ENCODE data around the gene ZNF385C.

The ZNF385C gene

GRCh38 chr17:42117397-42118125 is 19.3 kb upstream of the ZNF385C start:
- no peaks in the 10 kb centered on the region for H3K27me3 ChIP-seq (replicated peaks)
- DNase-seq, result no peak
- H3K36me3 ChIP-seq (replicated peaks), result peaks cover 6% of the 10 kb centered on the region
- no peak overlapping the region for H3K4me3 ChIP-seq (ENCODE audit: low read depth, low read length)
- in situ Hi-C loops (cut with HindIII; ENCODE audit: low pct_ligation_motif_present, low sequenced_read_pairs), result loop anchor here (25.0 kb wide), 1 partner anchor 155 kb away; the partner anchor contains the start of gene CNP
- H3K27ac ChIP-seq, result no peak overlapping the region
- TF ChIP-seq, protein P1, sequence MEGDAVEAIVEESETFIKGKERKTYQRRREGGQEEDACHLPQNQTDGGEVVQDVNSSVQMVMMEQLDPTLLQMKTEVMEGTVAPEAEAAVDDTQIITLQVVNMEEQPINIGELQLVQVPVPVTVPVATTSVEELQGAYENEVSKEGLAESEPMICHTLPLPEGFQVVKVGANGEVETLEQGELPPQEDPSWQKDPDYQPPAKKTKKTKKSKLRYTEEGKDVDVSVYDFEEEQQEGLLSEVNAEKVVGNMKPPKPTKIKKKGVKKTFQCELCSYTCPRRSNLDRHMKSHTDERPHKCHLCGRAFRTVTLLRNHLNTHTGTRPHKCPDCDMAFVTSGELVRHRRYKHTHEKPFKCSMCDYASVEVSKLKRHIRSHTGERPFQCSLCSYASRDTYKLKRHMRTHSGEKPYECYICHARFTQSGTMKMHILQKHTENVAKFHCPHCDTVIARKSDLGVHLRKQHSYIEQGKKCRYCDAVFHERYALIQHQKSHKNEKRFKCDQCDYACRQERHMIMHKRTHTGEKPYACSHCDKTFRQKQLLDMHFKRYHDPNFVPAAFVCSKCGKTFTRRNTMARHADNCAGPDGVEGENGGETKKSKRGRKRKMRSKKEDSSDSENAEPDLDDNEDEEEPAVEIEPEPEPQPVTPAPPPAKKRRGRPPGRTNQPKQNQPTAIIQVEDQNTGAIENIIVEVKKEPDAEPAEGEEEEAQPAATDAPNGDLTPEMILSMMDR (IDR thresholded peaks at IDR 0.05; ENCODE audit: low read depth, low read length, missing control alignments), result no peak

GRCh38 chr17:42116705-42117396 is 18.6 kb upstream of the ZNF385C start:
- in situ Hi-C loops (cut with HindIII; ENCODE audit: low pct_ligation_motif_present, low sequenced_read_pairs), result loop anchor here (25.0 kb wide), 1 partner anchor 155 kb away; the partner anchor contains the start of gene CNP
- DNase-seq, result peak; percentile 81

DNA sequence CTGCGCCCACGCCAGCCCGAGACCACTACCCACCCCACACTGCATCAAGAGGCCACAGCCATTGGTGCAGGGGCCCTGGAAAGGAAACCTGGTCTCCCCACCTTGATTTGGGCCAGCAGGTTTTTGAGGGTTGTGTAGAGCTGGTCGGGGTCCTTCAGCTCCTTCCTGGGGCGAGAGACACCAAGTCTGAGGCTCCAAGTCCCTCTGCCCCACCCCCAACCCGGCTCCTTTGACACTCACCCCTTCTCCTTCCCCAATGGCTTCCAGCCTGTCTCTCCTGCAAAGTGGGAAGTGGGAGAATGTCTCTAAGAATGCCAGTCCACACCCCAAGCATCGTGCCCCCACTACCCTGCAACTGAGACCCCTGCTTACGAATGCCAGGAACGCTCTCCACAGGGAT is 15.8 kb upstream of the ZNF385C start:
- Histone ChIP-seq H3K27ac (no peak overlapping the region), H3K27me3 (replicated peaks) (no peaks in the 10 kb centered on the region), H3K4me3 (ENCODE audit: low read depth, low read length) (no peak overlapping the region), H3K36me3 (replicated peaks) (peaks cover 6% of the 10 kb centered on the region)
- in situ Hi-C loops (cut with HindIII; ENCODE audit: low pct_ligation_motif_present, low sequenced_read_pairs), result loop anchor here (25.0 kb wide), 1 partner anchor 152 kb away; the partner anchor contains the start of gene CNP
- TF ChIP-seq, protein P1 (IDR thresholded peaks at IDR 0.05; ENCODE audit: low read depth, low read length, missing control alignments), result no peak
- no peak for DNase-seq

More at GRCh38 chr17:42116705-42117396, 18.6 kb upstream of the ZNF385C start:
- Histone ChIP-seq H3K36me3 (replicated peaks) (peaks cover 6% of the 10 kb centered on the region), H3K27ac (no peak overlapping the region), H3K4me3 (ENCODE audit: low read depth, low read length) (no peak overlapping the region), H3K27me3 (replicated peaks) (no peaks in the 10 kb centered on the region)
- TF ChIP-seq, protein P1 (IDR thresholded peaks at IDR 0.05; ENCODE audit: low read depth, low read length, missing control alignments), result peak; percentile 84

DNA sequence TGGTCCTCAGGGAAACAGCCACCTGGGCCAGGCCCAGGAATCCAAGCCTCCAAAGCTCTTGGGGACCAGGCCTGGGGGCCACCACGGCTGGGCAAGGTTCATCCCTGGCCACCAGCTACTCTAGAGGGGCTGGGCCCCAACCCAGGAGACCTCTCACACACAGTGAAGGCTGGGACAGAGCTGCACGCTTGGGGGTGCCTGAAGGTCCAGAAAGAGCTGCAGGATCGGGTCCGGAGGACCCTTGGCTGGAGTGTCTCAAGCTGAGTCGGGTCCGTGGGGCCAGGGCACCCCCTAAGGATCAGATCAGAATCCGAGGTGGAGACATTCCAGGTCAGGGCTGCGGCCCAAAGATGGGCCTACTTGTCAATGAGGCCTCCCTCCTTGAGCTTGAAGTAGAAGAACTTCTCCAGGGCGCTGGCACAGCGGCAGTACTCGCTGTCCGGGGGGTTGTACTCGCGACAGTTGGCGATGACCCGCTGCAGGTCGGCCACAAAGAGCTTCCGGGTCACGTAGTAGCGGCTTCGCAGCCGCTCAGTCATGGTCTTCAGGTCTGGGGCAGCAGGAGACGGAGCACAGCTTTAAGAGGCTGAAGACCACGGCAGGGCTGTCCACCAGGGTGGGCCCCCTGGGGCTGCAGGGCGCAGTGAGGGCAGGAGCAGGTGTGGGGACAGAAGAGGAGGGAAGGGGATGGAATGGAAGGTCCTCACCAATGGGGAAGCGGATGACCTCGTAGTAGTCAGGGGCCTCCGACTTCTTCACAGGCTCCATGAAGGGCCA is 15.2 kb upstream of the ZNF385C start:
- no peak for DNase-seq
- H3K27me3 ChIP-seq (replicated peaks), result no peaks in the 10 kb centered on the region
- no peak overlapping the region for H3K4me3 ChIP-seq (ENCODE audit: low read depth, low read length)

DNA sequence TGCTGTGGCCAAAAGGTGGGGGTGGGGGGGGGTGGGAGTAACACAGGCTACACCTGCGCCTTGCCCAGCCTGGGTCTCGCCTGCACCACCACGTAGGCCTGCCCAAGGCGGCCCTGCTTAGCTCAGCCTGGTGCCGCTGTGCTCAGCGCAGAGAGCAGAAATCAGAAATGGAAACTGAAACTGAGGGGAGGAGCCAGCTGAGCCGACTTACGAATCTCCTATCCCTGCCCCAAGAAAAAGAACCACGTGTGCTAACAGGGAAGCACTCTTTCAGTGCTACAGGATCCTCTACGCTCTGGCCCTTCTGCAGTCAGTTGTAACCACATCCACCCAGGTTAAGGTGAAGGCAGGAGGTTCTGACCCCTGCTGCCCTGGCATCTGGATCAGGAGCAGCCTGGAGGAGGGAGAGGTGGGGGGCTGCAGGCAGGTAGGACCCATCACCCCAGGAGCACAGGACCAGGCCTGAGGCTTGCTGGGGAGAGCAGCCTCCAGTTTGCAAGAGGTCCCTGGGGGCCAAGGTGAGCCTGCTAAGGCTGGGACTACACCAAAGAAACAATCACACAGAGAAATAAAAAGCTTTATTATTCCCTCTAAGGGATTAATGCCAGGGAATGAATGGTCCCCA is 14.4 kb upstream of the ZNF385C start, which contains the start of gene DHX58:
DHX58 (minus strand) TSS at position 163 of the 625 bp plus-strand sequence. CDS start 822 bp downstream, outside the sequence.
- peak; percentile 79 for DNase-seq
- H3K27ac ChIP-seq, result peak within 1 kb of the TSS; percentile 32
- in situ Hi-C loops (cut with HindIII; ENCODE audit: low pct_ligation_motif_present, low sequenced_read_pairs), result loop anchor here (25.0 kb wide), 1 partner anchor 150 kb away; the partner anchor contains the start of gene CNP
- H3K4me3 ChIP-seq (ENCODE audit: low read depth, low read length), result peak within 1 kb of the TSS; percentile 40
- TF ChIP-seq, protein P1 (IDR thresholded peaks at IDR 0.05; ENCODE audit: low read depth, low read length, missing control alignments), result no peak
- H3K27me3 ChIP-seq (replicated peaks), result no peaks in the 10 kb centered on the region
- H3K36me3 ChIP-seq (replicated peaks), result peaks cover 6% of the 10 kb centered on the region

More for the DNA sequence above, 15.2 kb upstream of the ZNF385C start:
- in situ Hi-C loops (cut with HindIII; ENCODE audit: low pct_ligation_motif_present, low sequenced_read_pairs), result loop anchor here (25.0 kb wide), 1 partner anchor 151 kb away; the partner anchor contains the start of gene CNP
- no peak overlapping the region for H3K27ac ChIP-seq
- peaks cover 6% of the 10 kb centered on the region for H3K36me3 ChIP-seq (replicated peaks)
- TF ChIP-seq, protein P1 (IDR thresholded peaks at IDR 0.05; ENCODE audit: low read depth, low read length, missing control alignments), result no peak
